Epithelial cell of prostate (primary cell): ENCODE results near the gene PCK1.

Experiments
- DNase-seq: peaks from one replicate; pipeline ENCODE4 v3.0.0-alpha.2; 2011; ENCODE audit warnings: low read depth, low spot score
- H3K27ac ChIP-seq: fragments of 450-650 bp; 2 replicates; pipeline ENCODE4 v1.5.1; 2017; ENCODE audit warnings: mild to moderate bottlenecking

The PCK1 gene

GRCh38 chr20:57585466-57586213 is 24.7 kb downstream of the PCK1 start:
- H3K27ac ChIP-seq: no peak overlapping the region
- DNase-seq: no peak

- DNase-seq: no peak
- H3K27ac ChIP-seq: no peak overlapping the region
Measured at GRCh38 chr20:57586370-57586793, 25.5 kb downstream of the PCK1 start.

GRCh38 chr20:57586943-57587277 is 26.0 kb downstream of the PCK1 start:
- no peak for DNase-seq
- H3K27ac ChIP-seq: no peak overlapping the region

- no peak for DNase-seq
- no peak overlapping the region for H3K27ac ChIP-seq
Measured at GRCh38 chr20:57587278-57587988, 26.5 kb downstream of the PCK1 start.

GRCh38 chr20:57587989-57588377 is 27.1 kb downstream of the PCK1 start:
- H3K27ac ChIP-seq: no peak overlapping the region
- DNase-seq: no peak

- no peak overlapping the region for H3K27ac ChIP-seq
- DNase-seq: no peak
Measured at GRCh38 chr20:57588596-57588995, 27.7 kb downstream of the PCK1 start.

GRCh38 chr20:57589123-57589727 is 28.3 kb downstream of the PCK1 start:
- no peak for DNase-seq
- H3K27ac ChIP-seq: no peak overlapping the region

- H3K27ac ChIP-seq: no peak overlapping the region
- no peak for DNase-seq
Measured at GRCh38 chr20:57589728-57590484, 29.0 kb downstream of the PCK1 start.

GRCh38 chr20:57590485-57591288 is 29.8 kb downstream of the PCK1 start:
- no peak overlapping the region for H3K27ac ChIP-seq
- no peak for DNase-seq

- DNase-seq: no peak
- H3K27ac ChIP-seq: no peak overlapping the region
Measured at GRCh38 chr20:57591289-57592229, 30.6 kb downstream of the PCK1 start.

- no peak overlapping the region for H3K27ac ChIP-seq
- DNase-seq: no peak
Measured at GRCh38 chr20:57592263-57593092, 31.6 kb downstream of the PCK1 start.

GRCh38 chr20:57593134-57593886 is 32.4 kb downstream of the PCK1 start:
- DNase-seq: no peak

GRCh38 chr20:57594092-57594951 is 33.4 kb downstream of the PCK1 start:
- no peak for DNase-seq
- H3K27ac ChIP-seq: no peak overlapping the region

More at GRCh38 chr20:57593134-57593886, 32.4 kb downstream of the PCK1 start:
- no peak overlapping the region for H3K27ac ChIP-seq

- H3K27ac ChIP-seq: no peak overlapping the region
- no peak for DNase-seq
Measured at GRCh38 chr20:57595041-57596030, 34.4 kb downstream of the PCK1 start.

GRCh38 chr20:57596358-57596757 is 35.4 kb downstream of the PCK1 start:
- no peak for DNase-seq

More at GRCh38 chr20:57596358-57596757, 35.4 kb downstream of the PCK1 start:
- H3K27ac ChIP-seq: no peak overlapping the region
